Panc1 (cell line): ENCODE measurements around the gene RNF213. TPM values are rescaled to one million over a fixed set of nuclear protein-coding genes. Genes with fewer than 3 reads are reported as not detected.
A peak's percentile ranks its signal among the peaks of the same experiment; 100 is the strongest.

Experiments
- ATAC-seq: fragments of 200-7000 bp; cut with Tn5 transposase; 2 replicates; pipeline ENCODE4 v1.9.1; 2020; ENCODE audit warnings: mild to moderate bottlenecking, moderate library complexity
- BruUV-seq: library from RNA; stranded (reverse); fragments of 400-500 nt; replicated peaks from 2 replicates; lab custom pipeline; 2021; lab: Mats Ljungman, UMichigan
- CTCF ChIA-PET: fragments of 300-600 bp; sonication (Branson Sonifier 250); formaldehyde crosslinking; loops from one replicate; lab custom pipeline; 2022; ENCODE audit warnings: antibody characterized with exemption; lab: Charles Lee
- POLR2A ChIA-PET: fragments of 300-600 bp; sonication (Branson Sonifier 250); formaldehyde crosslinking; loops from one replicate; lab custom pipeline; 2022; ENCODE audit warnings: antibody characterized with exemption; lab: Charles Lee
- DNase-seq: peaks from one replicate; pipeline ENCODE4 v3.0.0-alpha.2; 2010; ENCODE audit warnings: low read depth, low spot score
- H3K27ac ChIP-seq: 2 replicates; pipeline ENCODE4 v1.5.1; 2011; ENCODE audit warnings: mild to moderate bottlenecking, low read length, inconsistent platforms
- H3K27me3 ChIP-seq: fragments of 200-500 bp; sonication (Bioruptor generic); 2 replicates; pipeline ENCODE4 v1.6.0; 2014; ENCODE audit warnings: low read length, inconsistent platforms; ENCODE audit not compliant: control insufficient read depth, insufficient read depth
- H3K36me3 ChIP-seq: fragments of 200-500 bp; sonication (Bioruptor generic); 2 replicates; pipeline ENCODE4 v1.5.1; 2014; ENCODE audit warnings: inconsistent platforms, mild to moderate bottlenecking, low read length, moderate library complexity; ENCODE audit not compliant: control insufficient read depth, insufficient read depth
- H3K4me1 ChIP-seq: 2 replicates; pipeline ENCODE4 v1.5.1; 2011; ENCODE audit warnings: inconsistent platforms, mild to moderate bottlenecking, low read length, moderate library complexity; ENCODE audit not compliant: control insufficient read depth, insufficient read depth
- H3K4me3 ChIP-seq, 2 experiments: 2 replicates each; pipeline ENCODE4 v1.5.1; 2011 to 2012; ENCODE audit warnings: low read depth in 2 of 2, low read length in 2 of 2, mild to moderate bottlenecking in 2 of 2, inconsistent platforms in 1 of 2, moderate library complexity in 1 of 2
- H3K9me3 ChIP-seq: fragments of 200-500 bp; sonication (Bioruptor generic); 2 replicates; pipeline ENCODE4 v1.5.1; 2014; ENCODE audit warnings: low read depth, mild to moderate bottlenecking, inconsistent platforms, low read length, moderate library complexity; ENCODE audit not compliant: control insufficient read depth, insufficient read depth
- POLR2AphosphoS5 ChIP-seq: IDR thresholded peaks from 2 replicates; pipeline ENCODE4 v1.6.1; 2012; ENCODE audit warnings: mild to moderate bottlenecking, low read depth, low read length, moderate library complexity
- SIN3A ChIP-seq: IDR thresholded peaks from 2 replicates; pipeline ENCODE4 v1.6.1; 2012; ENCODE audit warnings: low read depth, mild to moderate bottlenecking, low read length, moderate library complexity, borderline replicate concordance; ENCODE audit not compliant: insufficient read depth
- TCF7L2 ChIP-seq: IDR thresholded peaks from 2 replicates; pipeline ENCODE4 v1.6.1; 2011; ENCODE audit warnings: mild to moderate bottlenecking, low read depth, low read length, inconsistent platforms
- in situ Hi-C: cut with HindIII; loops from 2 replicates; pipeline ENCODE4 v1.10.0; 2016; ENCODE audit warnings: low sequenced_read_pairs, low pct_unique_long_range_greater_than_20kb
- intact Hi-C: fragments of 100-400 bp; cut with micrococcal nuclease; formaldehyde crosslinking; loops from one replicate; pipeline ENCODE4 v1.10.0; 2022; ENCODE audit not compliant: unreplicated experiment
- total RNA-seq: library from RNA; stranded (reverse); gene quantifications from one replicate; pipeline ENCODE4 v1.2.1, GENCODE V29; 2021; ENCODE audit not compliant: unreplicated experiment
- TF ChIP-seq, protein P1 (sequence below): fragments of 450-650 bp; IDR thresholded peaks from 2 replicates; pipeline ENCODE4 v1.5.1; 2017; ENCODE audit warnings: mild to moderate bottlenecking
- TF ChIP-seq, protein P2 (sequence below), 2 experiments: IDR thresholded peaks; 2 replicates each; pipeline ENCODE4 v1.6.1; 2011 to 2012; ENCODE audit warnings: low read depth in 2 of 2, control low read depth in 1 of 2, low read length in 1 of 2, mild to moderate bottlenecking in 1 of 2, moderate library complexity in 1 of 2; ENCODE audit not compliant: insufficient read depth in 1 of 2

The RNF213 gene
- total RNA-seq, 1 experiment from 2014 or later, result 230 TPM

DNA sequence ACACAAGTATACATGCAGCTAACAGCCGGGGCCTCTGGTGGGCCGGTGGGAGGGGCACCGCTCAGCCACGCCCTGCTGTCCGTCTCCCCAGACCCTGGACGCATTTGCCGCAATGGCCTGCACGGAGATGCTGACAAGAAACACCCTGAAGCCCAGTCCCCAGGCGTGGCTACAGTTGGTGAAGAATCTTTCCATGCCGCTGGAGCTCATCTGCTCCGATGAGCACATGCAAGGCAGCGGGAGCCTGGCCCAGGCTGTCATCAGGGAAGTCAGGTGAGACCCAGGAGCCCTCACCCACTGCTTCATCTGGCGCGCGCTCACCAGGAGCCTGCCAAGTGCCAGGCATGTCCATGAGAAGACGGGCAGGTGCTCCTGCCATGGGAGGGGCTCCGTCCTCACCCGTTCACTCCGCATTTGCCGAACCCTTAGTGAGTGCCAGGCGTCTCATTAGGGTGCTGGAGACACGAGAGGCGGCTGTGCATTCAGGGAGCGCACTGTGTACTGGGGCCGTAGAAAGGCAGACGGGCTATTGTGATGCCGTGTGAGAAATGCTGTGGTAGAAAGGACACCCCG is 103.0 kb downstream of the RNF213 start:
- DNase-seq (no peak), ATAC-seq (peak; percentile 39; the same call in 1 of the 2 replicates)
- ChIA-PET POLR2A (no interaction called here), CTCF (no interaction called here)
- in situ Hi-C loops, result no loop called here
- TF ChIP-seq, protein P1, sequence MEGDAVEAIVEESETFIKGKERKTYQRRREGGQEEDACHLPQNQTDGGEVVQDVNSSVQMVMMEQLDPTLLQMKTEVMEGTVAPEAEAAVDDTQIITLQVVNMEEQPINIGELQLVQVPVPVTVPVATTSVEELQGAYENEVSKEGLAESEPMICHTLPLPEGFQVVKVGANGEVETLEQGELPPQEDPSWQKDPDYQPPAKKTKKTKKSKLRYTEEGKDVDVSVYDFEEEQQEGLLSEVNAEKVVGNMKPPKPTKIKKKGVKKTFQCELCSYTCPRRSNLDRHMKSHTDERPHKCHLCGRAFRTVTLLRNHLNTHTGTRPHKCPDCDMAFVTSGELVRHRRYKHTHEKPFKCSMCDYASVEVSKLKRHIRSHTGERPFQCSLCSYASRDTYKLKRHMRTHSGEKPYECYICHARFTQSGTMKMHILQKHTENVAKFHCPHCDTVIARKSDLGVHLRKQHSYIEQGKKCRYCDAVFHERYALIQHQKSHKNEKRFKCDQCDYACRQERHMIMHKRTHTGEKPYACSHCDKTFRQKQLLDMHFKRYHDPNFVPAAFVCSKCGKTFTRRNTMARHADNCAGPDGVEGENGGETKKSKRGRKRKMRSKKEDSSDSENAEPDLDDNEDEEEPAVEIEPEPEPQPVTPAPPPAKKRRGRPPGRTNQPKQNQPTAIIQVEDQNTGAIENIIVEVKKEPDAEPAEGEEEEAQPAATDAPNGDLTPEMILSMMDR, result no peak
- TF ChIP-seq TCF7L2 (no peak), SIN3A (no peak), POLR2AphosphoS5 (no peak)
- TF ChIP-seq, protein P2, sequence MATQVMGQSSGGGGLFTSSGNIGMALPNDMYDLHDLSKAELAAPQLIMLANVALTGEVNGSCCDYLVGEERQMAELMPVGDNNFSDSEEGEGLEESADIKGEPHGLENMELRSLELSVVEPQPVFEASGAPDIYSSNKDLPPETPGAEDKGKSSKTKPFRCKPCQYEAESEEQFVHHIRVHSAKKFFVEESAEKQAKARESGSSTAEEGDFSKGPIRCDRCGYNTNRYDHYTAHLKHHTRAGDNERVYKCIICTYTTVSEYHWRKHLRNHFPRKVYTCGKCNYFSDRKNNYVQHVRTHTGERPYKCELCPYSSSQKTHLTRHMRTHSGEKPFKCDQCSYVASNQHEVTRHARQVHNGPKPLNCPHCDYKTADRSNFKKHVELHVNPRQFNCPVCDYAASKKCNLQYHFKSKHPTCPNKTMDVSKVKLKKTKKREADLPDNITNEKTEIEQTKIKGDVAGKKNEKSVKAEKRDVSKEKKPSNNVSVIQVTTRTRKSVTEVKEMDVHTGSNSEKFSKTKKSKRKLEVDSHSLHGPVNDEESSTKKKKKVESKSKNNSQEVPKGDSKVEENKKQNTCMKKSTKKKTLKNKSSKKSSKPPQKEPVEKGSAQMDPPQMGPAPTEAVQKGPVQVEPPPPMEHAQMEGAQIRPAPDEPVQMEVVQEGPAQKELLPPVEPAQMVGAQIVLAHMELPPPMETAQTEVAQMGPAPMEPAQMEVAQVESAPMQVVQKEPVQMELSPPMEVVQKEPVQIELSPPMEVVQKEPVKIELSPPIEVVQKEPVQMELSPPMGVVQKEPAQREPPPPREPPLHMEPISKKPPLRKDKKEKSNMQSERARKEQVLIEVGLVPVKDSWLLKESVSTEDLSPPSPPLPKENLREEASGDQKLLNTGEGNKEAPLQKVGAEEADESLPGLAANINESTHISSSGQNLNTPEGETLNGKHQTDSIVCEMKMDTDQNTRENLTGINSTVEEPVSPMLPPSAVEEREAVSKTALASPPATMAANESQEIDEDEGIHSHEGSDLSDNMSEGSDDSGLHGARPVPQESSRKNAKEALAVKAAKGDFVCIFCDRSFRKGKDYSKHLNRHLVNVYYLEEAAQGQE (IDR thresholded peaks at IDR 0.05; ENCODE audit: insufficient read depth in 1 of 2, low read depth in 2 of 2, low read length in 1 of 2), result no peak
- Histone ChIP-seq H3K9me3 (no peaks in the 10 kb centered on the region), H3K4me3 (no peak overlapping the region), H3K36me3 (peaks cover 70% of the 10 kb centered on the region), H3K27ac (no peak overlapping the region), H3K27me3 (no peaks in the 10 kb centered on the region), H3K4me1 (no peaks in the 10 kb centered on the region)
- no TSS peak for BruUV-seq
- intact Hi-C loops, result no loop called here

DNA sequence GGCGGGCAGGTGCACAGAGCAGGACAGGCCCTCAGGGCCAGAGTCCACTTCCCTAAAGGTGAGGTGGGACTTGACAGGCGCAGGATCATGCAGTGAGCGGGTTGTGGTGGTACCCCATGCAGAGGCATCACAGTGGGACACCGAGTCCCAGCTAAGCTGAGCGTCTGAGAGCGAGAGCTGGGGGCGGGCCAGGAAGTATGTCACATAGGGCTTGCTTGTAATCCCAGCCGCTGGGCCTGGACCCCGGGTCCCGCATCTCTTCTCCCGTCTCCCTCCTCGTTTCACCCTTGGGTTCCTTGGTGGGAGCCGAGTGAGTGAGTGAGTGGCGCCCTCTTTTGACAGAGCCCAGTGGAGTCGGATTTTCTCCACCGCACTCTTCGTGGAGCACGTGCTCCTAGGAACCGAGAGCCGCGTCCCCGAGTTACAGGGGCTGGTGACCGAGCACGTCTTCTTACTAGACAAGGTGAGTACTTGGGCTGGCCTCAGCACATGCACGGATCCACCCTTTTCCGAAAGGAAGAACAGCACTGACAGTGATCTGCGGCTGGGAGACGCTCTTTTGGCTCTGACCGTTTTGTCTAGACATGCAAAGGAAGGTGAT is 103.5 kb downstream of the RNF213 start:
- DNase-seq, result no peak
- Histone ChIP-seq H3K27me3 (no peaks in the 10 kb centered on the region), H3K9me3 (no peaks in the 10 kb centered on the region), H3K27ac (no peak overlapping the region), H3K36me3 (peaks cover 70% of the 10 kb centered on the region), H3K4me1 (no peaks in the 10 kb centered on the region), H3K4me3 (no peak overlapping the region)
- POLR2A ChIA-PET, result no interaction called here
- ATAC-seq, result peak; percentile 42
- intact Hi-C loops, result no loop called here
- in situ Hi-C loops, result no loop called here
- CTCF ChIA-PET, result no interaction called here
- no TSS peak for BruUV-seq
- TF ChIP-seq TCF7L2 (no peak), SIN3A (no peak), POLR2AphosphoS5 (no peak)
- TF ChIP-seq, protein P2 (IDR thresholded peaks at IDR 0.05; ENCODE audit: insufficient read depth in 1 of 2, low read depth in 2 of 2, low read length in 1 of 2), result no peak
- TF ChIP-seq, protein P1, result no peak; the same call in 1 of the 2 replicates
